Neural cell (in vitro differentiated cells): Measurements from ENCODE around the gene RSRC1. TPM values are rescaled to one million over a fixed set of nuclear protein-coding genes. Genes with fewer than 3 reads are reported as not detected.
"Not testable (repeated sequence)": the region's sequence is repeated elsewhere in the genome, so short reads cannot be mapped to it uniquely, and the experiment has no call there.

ENCODE experiments used
- H2AFZ ChIP-seq: fragments of 200-600, 300-800 bp; sonication (generic), shearing (Covaris generic); 2 replicates; pipeline ENCODE4 v1.6.0; 2014; ENCODE audit warnings: low read depth, mild to moderate bottlenecking, antibody characterized with exemption, low read length, moderate library complexity
- H3F3A ChIP-seq: fragments of 200-600 bp; shearing (Covaris generic); 2 replicates; pipeline ENCODE4 v1.6.1; 2016; ENCODE audit warnings: mild to moderate bottlenecking, moderate library complexity, mixed read lengths, antibody characterized with exemption, low read length; ENCODE audit not compliant: insufficient read depth, poor library complexity, severe bottlenecking
- H3K27ac ChIP-seq: fragments of 200-600, 300-800 bp; sonication (generic), shearing (Covaris generic); 2 replicates; pipeline ENCODE4 v1.5.1; 2014; ENCODE audit warnings: mild to moderate bottlenecking, low read length, moderate library complexity
- H3K27me3 ChIP-seq: fragments of 300-800, 200-600 bp; sonication (generic), shearing (Covaris generic); 2 replicates; pipeline ENCODE4 v1.6.0; 2014; ENCODE audit warnings: mild to moderate bottlenecking, low read depth, low read length, moderate library complexity; ENCODE audit not compliant: insufficient read depth
- H3K36me3 ChIP-seq: fragments of 300-800, 200-600 bp; sonication (generic), shearing (Covaris generic); 2 replicates; pipeline ENCODE4 v1.5.1; 2014; ENCODE audit warnings: mild to moderate bottlenecking, antibody characterized with exemption, low read length, moderate library complexity; ENCODE audit not compliant: insufficient read depth
- H3K4me2 ChIP-seq: fragments of 300-800, 200-600 bp; sonication (generic), shearing (Covaris generic); 2 replicates; pipeline ENCODE4 v1.6.0; 2014; ENCODE audit warnings: mild to moderate bottlenecking, low read length
- H3K4me3 ChIP-seq: fragments of 300-800, 200-600 bp; sonication (generic), shearing (Covaris generic); 2 replicates; pipeline ENCODE4 v1.5.1; 2014; ENCODE audit warnings: mild to moderate bottlenecking, low read length, moderate library complexity
- H3K79me2 ChIP-seq: fragments of 200-600 bp; shearing (Covaris generic); replicated peaks from 2 replicates; pipeline ENCODE4 v1.6.0; 2014; ENCODE audit warnings: mild to moderate bottlenecking, low read length, moderate library complexity; ENCODE audit not compliant: insufficient read depth
- H3K9ac ChIP-seq: fragments of 300-800, 200-600 bp; sonication (generic), shearing (Covaris generic); 2 replicates; pipeline ENCODE4 v1.6.1; 2016; ENCODE audit warnings: mild to moderate bottlenecking, low read length, mixed read lengths
- H3K9me2 ChIP-seq: fragments of 200-600 bp; shearing (Covaris generic); 2 replicates; pipeline ENCODE4 v1.6.1; 2016; ENCODE audit warnings: mild to moderate bottlenecking, low read length, mixed read lengths; ENCODE audit not compliant: insufficient read depth
- H3K9me3 ChIP-seq: fragments of 200-600, 300-800 bp; sonication (generic), shearing (Covaris generic); 2 replicates; pipeline ENCODE4 v1.6.1; 2016; ENCODE audit warnings: mild to moderate bottlenecking, mixed run types, low read length, moderate library complexity, mixed read lengths
- H4K20me1 ChIP-seq: fragments of 200-600 bp; shearing (Covaris generic); 2 replicates; pipeline ENCODE4 v1.6.1; 2016; ENCODE audit warnings: mild to moderate bottlenecking, mixed run types; ENCODE audit not compliant: insufficient read depth
- EP300 ChIP-seq: fragments of 450-650 bp; conservative IDR thresholded peaks from 2 replicates; pipeline ENCODE4 v1.6.1; 2014; ENCODE audit warnings: antibody characterized with exemption, mild to moderate bottlenecking, moderate library complexity; ENCODE audit not compliant: poor library complexity, severe bottlenecking
- EZH2 ChIP-seq: fragments of 200-600, 300-800 bp; shearing (Covaris generic), sonication (generic); IDR thresholded peaks from 2 replicates; pipeline ENCODE4 v1.6.1; 2014; ENCODE audit warnings: antibody characterized with exemption, low read length, borderline replicate concordance, mild to moderate bottlenecking; ENCODE audit not compliant: insufficient read depth, poor library complexity, severe bottlenecking
- MXI1 ChIP-seq: fragments of 450-650 bp; conservative IDR thresholded peaks from 2 replicates; pipeline ENCODE4 v1.6.1; 2014; ENCODE audit warnings: antibody characterized with exemption, mild to moderate bottlenecking; ENCODE audit not compliant: poor library complexity, severe bottlenecking
- POLR2AphosphoS5 ChIP-seq: IDR thresholded peaks from 2 replicates; pipeline ENCODE4 v1.6.1; 2012
- RAD21 ChIP-seq: fragments of 450-650 bp; conservative IDR thresholded peaks from 2 replicates; pipeline ENCODE4 v1.6.1; 2014; ENCODE audit warnings: antibody characterized with exemption, mild to moderate bottlenecking, moderate library complexity
- SMC3 ChIP-seq: fragments of 450-650 bp; conservative IDR thresholded peaks from 2 replicates; pipeline ENCODE4 v1.6.1; 2014; ENCODE audit warnings: antibody characterized with exemption, mild to moderate bottlenecking, moderate library complexity; ENCODE audit not compliant: poor library complexity
- TAF1 ChIP-seq: IDR thresholded peaks from 2 replicates; pipeline ENCODE4 v1.6.1; 2012; ENCODE audit warnings: low read depth
- polyA plus RNA-seq: library from polyadenylated mRNA; depleted of rRNA; stranded (reverse); fragments of >200 nt; gene quantifications from 2 replicates; pipeline ENCODE4 v1.2.3, GENCODE V29; 2014
- TF ChIP-seq, protein P1 (sequence below): fragments of 450-650 bp; IDR thresholded peaks from 2 replicates; pipeline ENCODE4 v1.5.1; 2014; ENCODE audit warnings: antibody characterized with exemption, mild to moderate bottlenecking, moderate library complexity; ENCODE audit not compliant: poor library complexity, severe bottlenecking
- TF ChIP-seq, protein P2 (sequence below): IDR thresholded peaks from 2 replicates; pipeline ENCODE4 v1.6.1; 2012; ENCODE audit warnings: borderline replicate concordance

RSRC1 gene
- polyA plus RNA-seq, 1 donor from 2014 or later: 28.1 TPM

DNA sequence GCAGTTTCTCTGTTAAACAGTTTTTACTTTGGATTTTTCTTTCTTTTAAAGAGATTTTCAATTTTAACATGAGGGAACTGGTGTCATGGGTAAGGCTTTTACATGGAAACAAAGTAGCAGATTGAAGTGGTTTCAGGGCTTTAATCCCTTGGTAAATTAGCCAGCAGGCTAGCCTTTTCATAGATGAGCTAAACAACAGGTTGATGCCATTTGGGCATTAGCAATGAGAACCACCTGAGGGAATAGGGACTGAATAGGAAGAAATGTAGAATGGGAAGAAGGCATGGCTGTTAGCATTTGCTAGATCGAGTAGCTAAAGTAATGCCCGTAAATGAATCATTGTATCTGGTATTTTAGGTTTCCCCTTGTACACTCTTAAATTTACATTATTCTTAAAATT, 295.6 kb downstream of the RSRC1 start:
- Histone ChIP-seq H3K9ac (no peak overlapping the region), H3K4me2 (no peak overlapping the region), H2AFZ (no peak overlapping the region), H3K27ac (no peak overlapping the region), H3K27me3 (no peaks in the 10 kb centered on the region), H3K36me3 (no peaks in the 10 kb centered on the region), H3K4me3 (no peak overlapping the region), H3K9me2 (no peaks in the 10 kb centered on the region), H3K9me3 (no peaks in the 10 kb centered on the region), H3F3A (no peaks in the 10 kb centered on the region), H4K20me1 (no peaks in the 10 kb centered on the region), H3K79me2 (no peaks in the 10 kb centered on the region)
- TF ChIP-seq TAF1 (no peak), RAD21 (no peak), MXI1 (no peak), POLR2AphosphoS5 (no peak), EZH2 (no peak), SMC3 (no peak), EP300 (no peak)
- TF ChIP-seq, protein P1, sequence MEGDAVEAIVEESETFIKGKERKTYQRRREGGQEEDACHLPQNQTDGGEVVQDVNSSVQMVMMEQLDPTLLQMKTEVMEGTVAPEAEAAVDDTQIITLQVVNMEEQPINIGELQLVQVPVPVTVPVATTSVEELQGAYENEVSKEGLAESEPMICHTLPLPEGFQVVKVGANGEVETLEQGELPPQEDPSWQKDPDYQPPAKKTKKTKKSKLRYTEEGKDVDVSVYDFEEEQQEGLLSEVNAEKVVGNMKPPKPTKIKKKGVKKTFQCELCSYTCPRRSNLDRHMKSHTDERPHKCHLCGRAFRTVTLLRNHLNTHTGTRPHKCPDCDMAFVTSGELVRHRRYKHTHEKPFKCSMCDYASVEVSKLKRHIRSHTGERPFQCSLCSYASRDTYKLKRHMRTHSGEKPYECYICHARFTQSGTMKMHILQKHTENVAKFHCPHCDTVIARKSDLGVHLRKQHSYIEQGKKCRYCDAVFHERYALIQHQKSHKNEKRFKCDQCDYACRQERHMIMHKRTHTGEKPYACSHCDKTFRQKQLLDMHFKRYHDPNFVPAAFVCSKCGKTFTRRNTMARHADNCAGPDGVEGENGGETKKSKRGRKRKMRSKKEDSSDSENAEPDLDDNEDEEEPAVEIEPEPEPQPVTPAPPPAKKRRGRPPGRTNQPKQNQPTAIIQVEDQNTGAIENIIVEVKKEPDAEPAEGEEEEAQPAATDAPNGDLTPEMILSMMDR: no peak
- TF ChIP-seq, protein P2, sequence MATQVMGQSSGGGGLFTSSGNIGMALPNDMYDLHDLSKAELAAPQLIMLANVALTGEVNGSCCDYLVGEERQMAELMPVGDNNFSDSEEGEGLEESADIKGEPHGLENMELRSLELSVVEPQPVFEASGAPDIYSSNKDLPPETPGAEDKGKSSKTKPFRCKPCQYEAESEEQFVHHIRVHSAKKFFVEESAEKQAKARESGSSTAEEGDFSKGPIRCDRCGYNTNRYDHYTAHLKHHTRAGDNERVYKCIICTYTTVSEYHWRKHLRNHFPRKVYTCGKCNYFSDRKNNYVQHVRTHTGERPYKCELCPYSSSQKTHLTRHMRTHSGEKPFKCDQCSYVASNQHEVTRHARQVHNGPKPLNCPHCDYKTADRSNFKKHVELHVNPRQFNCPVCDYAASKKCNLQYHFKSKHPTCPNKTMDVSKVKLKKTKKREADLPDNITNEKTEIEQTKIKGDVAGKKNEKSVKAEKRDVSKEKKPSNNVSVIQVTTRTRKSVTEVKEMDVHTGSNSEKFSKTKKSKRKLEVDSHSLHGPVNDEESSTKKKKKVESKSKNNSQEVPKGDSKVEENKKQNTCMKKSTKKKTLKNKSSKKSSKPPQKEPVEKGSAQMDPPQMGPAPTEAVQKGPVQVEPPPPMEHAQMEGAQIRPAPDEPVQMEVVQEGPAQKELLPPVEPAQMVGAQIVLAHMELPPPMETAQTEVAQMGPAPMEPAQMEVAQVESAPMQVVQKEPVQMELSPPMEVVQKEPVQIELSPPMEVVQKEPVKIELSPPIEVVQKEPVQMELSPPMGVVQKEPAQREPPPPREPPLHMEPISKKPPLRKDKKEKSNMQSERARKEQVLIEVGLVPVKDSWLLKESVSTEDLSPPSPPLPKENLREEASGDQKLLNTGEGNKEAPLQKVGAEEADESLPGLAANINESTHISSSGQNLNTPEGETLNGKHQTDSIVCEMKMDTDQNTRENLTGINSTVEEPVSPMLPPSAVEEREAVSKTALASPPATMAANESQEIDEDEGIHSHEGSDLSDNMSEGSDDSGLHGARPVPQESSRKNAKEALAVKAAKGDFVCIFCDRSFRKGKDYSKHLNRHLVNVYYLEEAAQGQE: no peak

DNA sequence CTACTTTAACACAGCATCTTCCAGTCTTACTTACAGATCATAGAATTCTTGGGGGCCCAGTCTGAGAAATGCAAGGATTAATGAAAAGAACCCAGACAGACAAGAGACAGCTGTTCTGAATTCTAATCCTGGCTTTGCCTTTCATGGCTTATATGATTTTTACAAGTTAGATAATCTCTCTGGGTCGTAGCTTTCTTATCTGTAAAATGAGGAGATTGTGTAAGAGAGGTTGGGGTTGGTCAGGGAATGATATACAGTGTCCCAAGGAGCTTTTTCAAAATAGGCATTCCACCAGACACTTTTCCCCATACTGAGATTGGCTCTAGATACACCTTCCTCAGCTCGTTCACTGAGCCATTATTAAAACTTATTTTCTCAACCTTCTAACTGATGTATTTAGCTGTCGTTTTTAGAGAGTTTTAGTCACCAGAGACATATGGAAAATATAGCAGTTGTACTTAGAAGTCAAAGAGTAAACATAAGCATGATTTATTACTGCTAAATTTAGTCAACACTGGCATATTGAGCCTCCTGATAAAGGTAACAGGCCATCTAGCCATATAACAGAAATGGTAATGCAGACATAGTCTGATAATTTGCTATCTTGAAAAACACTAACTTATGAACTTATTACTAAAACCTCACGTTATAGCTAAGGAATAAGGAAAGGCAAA, 298.1 kb downstream of the RSRC1 start:
- H3K4me3 ChIP-seq: no peak overlapping the region
- no peaks in the 10 kb centered on the region for H4K20me1 ChIP-seq
- H3K4me2 ChIP-seq: no peak overlapping the region
- H3K9me3 ChIP-seq: no peaks in the 10 kb centered on the region
- no peak overlapping the region for H3K27ac ChIP-seq
- H3K79me2 ChIP-seq: no peaks in the 10 kb centered on the region
- no peak overlapping the region for H3K9ac ChIP-seq
- H2AFZ ChIP-seq: no peak overlapping the region
- TF ChIP-seq SMC3 (no peak), EP300 (no peak), EZH2 (no peak), RAD21 (no peak), POLR2AphosphoS5 (no peak), TAF1 (no peak), MXI1 (no peak)
- TF ChIP-seq, protein P2: no peak
- TF ChIP-seq, protein P1: no peak
- H3K36me3 ChIP-seq: no peaks in the 10 kb centered on the region
- H3K27me3 ChIP-seq: no peaks in the 10 kb centered on the region
- H3K9me2 ChIP-seq: no peaks in the 10 kb centered on the region
- no peaks in the 10 kb centered on the region for H3F3A ChIP-seq

DNA sequence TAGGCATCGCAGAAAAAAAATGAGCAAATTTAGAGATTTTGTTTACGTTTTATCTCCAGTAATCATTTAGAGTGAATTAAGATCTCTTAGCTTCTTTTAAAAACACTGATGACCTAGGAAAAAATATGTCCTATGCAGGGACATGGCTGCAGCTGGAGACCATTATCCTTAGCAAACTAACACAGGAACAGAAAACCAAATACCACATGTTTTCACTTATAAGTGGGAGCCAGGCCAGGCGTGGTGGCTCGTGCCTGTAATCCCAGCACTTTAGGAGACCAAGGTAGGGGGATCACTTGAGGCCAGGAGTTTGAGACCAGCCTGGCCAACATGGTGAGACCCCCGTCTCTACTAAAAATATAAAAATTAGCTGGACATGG, 298.6 kb downstream of the RSRC1 start:
- H3K36me3 ChIP-seq, H3K9me2 ChIP-seq, H3K9me3 ChIP-seq, H3K27me3 ChIP-seq, H3K9ac ChIP-seq, H3K27ac ChIP-seq, H2AFZ ChIP-seq, H3K4me2 ChIP-seq, H4K20me1 ChIP-seq, H3F3A ChIP-seq, H3K4me3 ChIP-seq, H3K79me2 ChIP-seq: not testable (repeated sequence)
